ENCODE data around the gene KLK13. TPM values are rescaled to one million over a fixed set of nuclear protein-coding genes. Genes with fewer than 3 reads are reported as not detected.
A peak's percentile ranks its signal among the peaks of the same experiment; 100 is the strongest.

KLK13 gene
- total RNA-seq, 1 donor from 2014 or later: not detected

DNA sequence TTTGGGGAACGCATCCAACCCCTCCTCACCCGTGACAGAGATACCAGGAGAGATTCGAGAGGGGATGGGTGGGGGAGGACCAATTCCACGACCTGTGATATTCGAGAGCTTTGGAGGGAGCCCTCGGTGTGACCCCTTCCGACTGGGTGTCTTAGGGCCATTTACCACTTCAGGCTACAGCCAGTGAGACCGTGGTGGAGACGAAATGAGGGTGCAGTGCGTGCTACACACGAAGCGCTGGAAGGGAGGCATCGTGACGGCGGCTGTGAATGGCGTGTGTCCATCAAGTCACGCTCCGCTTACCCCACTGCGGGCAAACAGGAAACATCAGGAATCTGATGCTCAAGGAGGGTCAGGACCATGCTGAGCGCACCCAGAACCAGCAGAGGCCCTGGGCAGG is 32.9 kb upstream of the KLK13 start:
- TF ChIP-seq CTCF (IDR thresholded peaks at IDR 0.05; ENCODE audit: partially characterized antibody, unreplicated experiment): no peak
- Mint-ChIP-seq H3K4me3 (ENCODE audit: unreplicated experiment) (no peak overlapping the region), H3K27ac (ENCODE audit: unreplicated experiment) (no peak overlapping the region)

GRCh38 chr19:51097166-51097738 is 32.4 kb upstream of the KLK13 start:
- DNase-seq: peak; percentile 81
- Mint-ChIP-seq H3K36me3 (ENCODE audit: unreplicated experiment) (no peaks in the 10 kb centered on the region), H3K9me3 (ENCODE audit: unreplicated experiment) (peaks cover 6% of the 10 kb centered on the region), H3K27ac (ENCODE audit: unreplicated experiment) (no peak overlapping the region), H3K4me3 (ENCODE audit: unreplicated experiment) (no peak overlapping the region), H3K27me3 (ENCODE audit: unreplicated experiment) (peaks cover 8% of the 10 kb centered on the region), H3K4me1 (ENCODE audit: low read depth, unreplicated experiment) (peaks cover 2% of the 10 kb centered on the region)
- TF ChIP-seq CTCF (IDR thresholded peaks at IDR 0.05; ENCODE audit: partially characterized antibody, unreplicated experiment): peak; percentile 74

More for the DNA sequence above, 32.9 kb upstream of the KLK13 start:
- peaks cover 4% of the 10 kb centered on the region for H3K9me3 Mint-ChIP-seq (ENCODE audit: unreplicated experiment)
- DNase-seq: no peak
- H3K36me3 Mint-ChIP-seq (ENCODE audit: unreplicated experiment): no peaks in the 10 kb centered on the region
- peaks cover 6% of the 10 kb centered on the region for H3K27me3 Mint-ChIP-seq (ENCODE audit: unreplicated experiment)
- peaks cover 2% of the 10 kb centered on the region for H3K4me1 Mint-ChIP-seq (ENCODE audit: low read depth, unreplicated experiment)

GRCh38 chr19:51096473-51097165 is 31.7 kb upstream of the KLK13 start:
- H3K4me1 Mint-ChIP-seq (ENCODE audit: low read depth, unreplicated experiment): peaks cover 2% of the 10 kb centered on the region
- no peak for DNase-seq
- no peak overlapping the region for H3K27ac Mint-ChIP-seq (ENCODE audit: unreplicated experiment)
- TF ChIP-seq CTCF (IDR thresholded peaks at IDR 0.05; ENCODE audit: partially characterized antibody, unreplicated experiment): no peak
- peaks cover 10% of the 10 kb centered on the region for H3K27me3 Mint-ChIP-seq (ENCODE audit: unreplicated experiment)
- peaks cover 7% of the 10 kb centered on the region for H3K9me3 Mint-ChIP-seq (ENCODE audit: unreplicated experiment)
- H3K4me3 Mint-ChIP-seq (ENCODE audit: unreplicated experiment): no peak overlapping the region
- H3K36me3 Mint-ChIP-seq (ENCODE audit: unreplicated experiment): no peaks in the 10 kb centered on the region

- peaks cover 10% of the 10 kb centered on the region for H3K27me3 Mint-ChIP-seq (ENCODE audit: unreplicated experiment)
- DNase-seq: peak; percentile 81
- peak; percentile 92 for TF ChIP-seq CTCF (IDR thresholded peaks at IDR 0.05; ENCODE audit: partially characterized antibody, unreplicated experiment)
- peaks cover 7% of the 10 kb centered on the region for H3K9me3 Mint-ChIP-seq (ENCODE audit: unreplicated experiment)
- peaks cover 2% of the 10 kb centered on the region for H3K4me1 Mint-ChIP-seq (ENCODE audit: low read depth, unreplicated experiment)
- H3K4me3 Mint-ChIP-seq (ENCODE audit: unreplicated experiment): no peak overlapping the region
- H3K27ac Mint-ChIP-seq (ENCODE audit: unreplicated experiment): no peak overlapping the region
- H3K36me3 Mint-ChIP-seq (ENCODE audit: unreplicated experiment): no peaks in the 10 kb centered on the region
Observed at GRCh38 chr19:51094696-51095279, 29.9 kb upstream of the KLK13 start.
